B cell (primary cell): Measurements from ENCODE around the gene TMED6.

Source experiments
- EZH2 ChIP-seq: IDR thresholded peaks from 2 replicates; pipeline ENCODE4 v1.6.1; 2012; ENCODE audit warnings: borderline replicate concordance, low read depth, mild to moderate bottlenecking, moderate library complexity, low read length; ENCODE audit not compliant: insufficient read depth, poor library complexity, severe bottlenecking
- TF ChIP-seq, protein P1 (sequence below): fragments of 200-600 bp; IDR thresholded peaks from one replicate; pipeline ENCODE4 v1.8.0; 2022; ENCODE audit warnings: antibody characterized with exemption, mild to moderate bottlenecking

DNA sequence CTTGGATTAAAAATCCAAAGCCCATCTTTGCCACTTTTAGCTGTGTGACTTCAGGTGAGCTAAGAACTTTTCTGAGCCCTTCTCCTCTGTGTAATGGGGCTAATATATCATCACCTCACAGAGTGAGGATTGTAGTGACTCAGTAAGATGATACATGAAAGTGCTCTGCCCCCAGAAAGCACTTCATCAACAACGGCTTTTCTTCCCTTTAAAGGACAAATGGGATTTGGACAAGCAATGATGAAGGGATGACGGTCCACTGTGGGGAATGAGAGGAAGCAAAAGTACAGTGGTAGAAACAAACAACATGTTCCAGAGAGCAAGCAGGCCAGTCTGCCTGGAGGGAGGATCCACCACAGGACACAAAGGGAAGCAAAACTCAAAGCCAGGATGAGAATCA, 14.3 kb upstream of the TMED6 start:
- TF ChIP-seq, protein P1, sequence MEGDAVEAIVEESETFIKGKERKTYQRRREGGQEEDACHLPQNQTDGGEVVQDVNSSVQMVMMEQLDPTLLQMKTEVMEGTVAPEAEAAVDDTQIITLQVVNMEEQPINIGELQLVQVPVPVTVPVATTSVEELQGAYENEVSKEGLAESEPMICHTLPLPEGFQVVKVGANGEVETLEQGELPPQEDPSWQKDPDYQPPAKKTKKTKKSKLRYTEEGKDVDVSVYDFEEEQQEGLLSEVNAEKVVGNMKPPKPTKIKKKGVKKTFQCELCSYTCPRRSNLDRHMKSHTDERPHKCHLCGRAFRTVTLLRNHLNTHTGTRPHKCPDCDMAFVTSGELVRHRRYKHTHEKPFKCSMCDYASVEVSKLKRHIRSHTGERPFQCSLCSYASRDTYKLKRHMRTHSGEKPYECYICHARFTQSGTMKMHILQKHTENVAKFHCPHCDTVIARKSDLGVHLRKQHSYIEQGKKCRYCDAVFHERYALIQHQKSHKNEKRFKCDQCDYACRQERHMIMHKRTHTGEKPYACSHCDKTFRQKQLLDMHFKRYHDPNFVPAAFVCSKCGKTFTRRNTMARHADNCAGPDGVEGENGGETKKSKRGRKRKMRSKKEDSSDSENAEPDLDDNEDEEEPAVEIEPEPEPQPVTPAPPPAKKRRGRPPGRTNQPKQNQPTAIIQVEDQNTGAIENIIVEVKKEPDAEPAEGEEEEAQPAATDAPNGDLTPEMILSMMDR = no peak
- TF ChIP-seq EZH2 = no peak
